GM19025 (cell line): ENCODE measurements around the gene SLC4A1AP.

Experiments
- ATAC-seq: cut with Tn5 transposase; IDR thresholded peaks from one replicate; pipeline ENCODE4 v1.9.1; 2021; ENCODE audit warnings: mild to moderate bottlenecking, low read depth, moderate library complexity; ENCODE audit not compliant: unreplicated experiment

Gene SLC4A1AP

GRCh38 chr2:27737676-27738348, 74.1 kb downstream of the SLC4A1AP start:
- no peak for ATAC-seq

- no peak for ATAC-seq
These were observed 74.8 kb downstream of the SLC4A1AP start for GRCh38 chr2:27738349-27739057.

GRCh38 chr2:27739058-27739373, 75.3 kb downstream of the SLC4A1AP start:
- ATAC-seq: no peak

GRCh38 chr2:27741673-27742072, 78.0 kb downstream of the SLC4A1AP start:
- ATAC-seq: no peak

GRCh38 chr2:27742571-27742970, 78.9 kb downstream of the SLC4A1AP start:
- no peak for ATAC-seq
